ENCODE results near the gene PAOX. TPM values are rescaled to one million over a fixed set of nuclear protein-coding genes. Genes with fewer than 3 reads are reported as not detected.

The PAOX gene
- total and polyA plus RNA-seq, 2 of the 4 experiments (the other 2 are of a cell fraction) = 3.8 to 4.5 TPM

DNA sequence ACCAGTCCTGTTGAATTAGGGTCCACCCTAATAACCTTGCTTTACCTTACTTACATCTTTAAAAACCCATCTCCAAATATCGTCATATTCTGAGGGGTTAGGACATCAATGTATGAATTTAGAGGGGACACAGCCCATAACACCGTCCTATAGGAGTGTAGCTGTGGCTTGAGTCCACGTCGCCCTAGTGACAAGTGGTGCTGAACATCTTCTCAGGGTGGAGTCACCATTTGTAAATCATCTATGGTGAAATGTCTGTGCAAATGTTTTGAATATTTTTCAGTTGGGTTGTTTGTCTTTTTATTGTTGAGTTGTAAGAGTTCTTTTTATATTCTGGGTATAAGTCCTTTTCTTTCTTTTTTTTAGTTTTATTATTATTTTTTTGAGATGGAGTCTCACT lies 37.1 kb upstream of the PAOX start:
- WGBS, 2 experiments (ENCODE audit: extremely low coverage in 2 of 2, insufficient read length in 1 of 2) = no CpG with 5 or more reads among the region's 4 CpGs
- in situ Hi-C loops (cut with MboI; ENCODE audit: low sequenced_read_pairs) = no loop called here
- no peak overlapping the region for H2BK120ac ChIP-seq (ENCODE audit: low read depth, low read length)
- H4K20me1 ChIP-seq (ENCODE audit: insufficient read depth, low read length) = no peaks in the 10 kb centered on the region
- POLR2A ChIA-PET (ENCODE audit: unreplicated experiment) = no interaction called here
- no peaks in the 10 kb centered on the region for H3K79me1 ChIP-seq (ENCODE audit: low read depth in 1 of 2, low read length in 2 of 2)
- H3K9me3 ChIP-seq (ENCODE audit: control insufficient read depth, insufficient read depth, low read length) = no peaks in the 10 kb centered on the region
- no peak overlapping the region for H2AK9ac ChIP-seq (replicated peaks; ENCODE audit: low read depth, low read length, poor library complexity)
- ATAC-seq (ENCODE audit: low read depth) (no peak), DNase-seq (no peak)
- no peak overlapping the region for H3K9ac ChIP-seq (ENCODE audit: low read depth, low read length)
- no peak overlapping the region for H3K56ac ChIP-seq (ENCODE audit: extremely low read depth, insufficient read depth, low read length)
- no peak overlapping the region for H4K5ac ChIP-seq (ENCODE audit: low read depth, low read length)
- no peak for TF ChIP-seq MXI1 (IDR thresholded peaks at IDR 0.05; ENCODE audit: borderline replicate concordance, low read depth, low read length)
- TF ChIP-seq SMC3 (IDR thresholded peaks at IDR 0.05; ENCODE audit: low read depth, low read length) = no peak
- TF ChIP-seq FOS (IDR thresholded peaks at IDR 0.05; ENCODE audit: low read depth, low read length) = no peak
- TF ChIP-seq, protein P1, sequence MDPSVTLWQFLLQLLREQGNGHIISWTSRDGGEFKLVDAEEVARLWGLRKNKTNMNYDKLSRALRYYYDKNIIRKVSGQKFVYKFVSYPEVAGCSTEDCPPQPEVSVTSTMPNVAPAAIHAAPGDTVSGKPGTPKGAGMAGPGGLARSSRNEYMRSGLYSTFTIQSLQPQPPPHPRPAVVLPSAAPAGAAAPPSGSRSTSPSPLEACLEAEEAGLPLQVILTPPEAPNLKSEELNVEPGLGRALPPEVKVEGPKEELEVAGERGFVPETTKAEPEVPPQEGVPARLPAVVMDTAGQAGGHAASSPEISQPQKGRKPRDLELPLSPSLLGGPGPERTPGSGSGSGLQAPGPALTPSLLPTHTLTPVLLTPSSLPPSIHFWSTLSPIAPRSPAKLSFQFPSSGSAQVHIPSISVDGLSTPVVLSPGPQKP (IDR thresholded peaks at IDR 0.05; ENCODE audit: borderline replicate concordance, low read depth, low read length) = no peak
- no peak for TF ChIP-seq RCOR1 (IDR thresholded peaks at IDR 0.05; ENCODE audit: insufficient replicate concordance, low read length)
- no peak for TF ChIP-seq BHLHE40 (IDR thresholded peaks at IDR 0.05; ENCODE audit: low read depth, low read length)
- no peak for TF ChIP-seq NFE2L2 (IDR thresholded peaks at IDR 0.05; ENCODE audit: low read depth, low read length)
- no peak for TF ChIP-seq MAFK (IDR thresholded peaks at IDR 0.05; ENCODE audit: low read depth, low read length)
- BruUV-seq (replicated peaks) = no TSS peak
- no peak overlapping the region for H4K8ac ChIP-seq (ENCODE audit: low read depth in 2 of 2, low read length in 2 of 2)
- no peak overlapping the region for H3K18ac ChIP-seq (ENCODE audit: low read depth, low read length)
- H3K4me2 ChIP-seq (ENCODE audit: low read depth, low read length) = no peak overlapping the region
- H3K14ac ChIP-seq (replicated peaks; ENCODE audit: low read depth, low read length) = no peak overlapping the region
- H3K4me1 ChIP-seq (ENCODE audit: control insufficient read depth, insufficient read depth, low read length) = no peaks in the 10 kb centered on the region
- no peak overlapping the region for H2BK5ac ChIP-seq (ENCODE audit: low read depth, low read length, poor library complexity, severe bottlenecking)
- H3K27ac ChIP-seq (ENCODE audit: insufficient read depth, low read length) = no peak overlapping the region
- H3K4ac ChIP-seq (ENCODE audit: low read depth, low read length) = no peak overlapping the region
- peaks cover 22% of the 10 kb centered on the region for H3K27me3 ChIP-seq (ENCODE audit: control insufficient read depth, insufficient read depth, low read length)
- no peak overlapping the region for H2BK15ac ChIP-seq (ENCODE audit: low read depth, low read length)
- H3K4me3 ChIP-seq (ENCODE audit: insufficient read depth, low read depth, low read length) = no peak overlapping the region
- H3K36me3 ChIP-seq (ENCODE audit: control insufficient read depth, insufficient read depth, low read length) = no peaks in the 10 kb centered on the region
- H3K23ac ChIP-seq (ENCODE audit: low read depth, low read length) = no peak overlapping the region
- H2BK20ac ChIP-seq (ENCODE audit: low read depth, low read length) = no peak overlapping the region
- CTCF ChIA-PET = no interaction called here
- no peak overlapping the region for H4K91ac ChIP-seq (ENCODE audit: insufficient read depth, low read depth, low read length)
- intact Hi-C loops (cut with micrococcal nuclease) = no loop called here
- no peak overlapping the region for H2AK5ac ChIP-seq (ENCODE audit: low read depth, low read length)
- no peak overlapping the region for H2AFZ ChIP-seq (replicated peaks; ENCODE audit: low read length, poor library complexity)
- no peaks in the 10 kb centered on the region for H3K9me1 ChIP-seq (ENCODE audit: insufficient read depth, low read length)
- dilution Hi-C loops (cut with HindIII; ENCODE audit: low sequenced_read_pairs, unreplicated experiment) = no loop called here
